Endothelial cell (in vitro differentiated cells): ENCODE data around the gene DNASE1L1. TPM values are rescaled to one million over a fixed set of nuclear protein-coding genes. Genes with fewer than 3 reads are reported as not detected.

Experiments used
- DNase-seq: peaks from one replicate; pipeline ENCODE4 v3.0.0; 2021; ENCODE audit warnings: low spot score
- H3K27ac Mint-ChIP-seq: one replicate; pipeline ENCODE4 v1.8.0; 2021; ENCODE audit warnings: mixed read lengths, inconsistent platforms; ENCODE audit not compliant: unreplicated experiment
- H3K27me3 Mint-ChIP-seq: one replicate; pipeline ENCODE4 v1.8.0; 2021; ENCODE audit warnings: mild to moderate bottlenecking, moderate library complexity, mixed read lengths, inconsistent platforms; ENCODE audit not compliant: unreplicated experiment
- H3K36me3 Mint-ChIP-seq: one replicate; pipeline ENCODE4 v1.8.0; 2021; ENCODE audit warnings: mild to moderate bottlenecking, low read depth, mixed read lengths, inconsistent platforms; ENCODE audit not compliant: unreplicated experiment
- H3K4me1 Mint-ChIP-seq: one replicate; pipeline ENCODE4 v1.8.0; 2021; ENCODE audit warnings: mild to moderate bottlenecking, mixed read lengths, inconsistent platforms; ENCODE audit not compliant: unreplicated experiment
- H3K4me3 Mint-ChIP-seq: one replicate; pipeline ENCODE4 v1.8.0; 2021; ENCODE audit warnings: mild to moderate bottlenecking, mixed read lengths, inconsistent platforms; ENCODE audit not compliant: unreplicated experiment
- H3K9me3 Mint-ChIP-seq: one replicate; pipeline ENCODE4 v1.8.0; 2021; ENCODE audit warnings: mixed read lengths, inconsistent platforms; ENCODE audit not compliant: unreplicated experiment
- CTCF ChIP-seq: fragments of 200-600 bp; sonication (generic); IDR thresholded peaks from one replicate; pipeline ENCODE4 v1.5.0; 2021; ENCODE audit warnings: antibody characterized with exemption; ENCODE audit not compliant: unreplicated experiment
- total RNA-seq: library from RNA; stranded (reverse); fragmentation: NEBNext Ultra II Directional; extraction: Animal tissue kit (Norgen Biotek cat#: 25700); gene quantifications from one replicate; pipeline ENCODE4 v1.2.1, GENCODE V29; 2021; ENCODE audit not compliant: unreplicated experiment

DNASE1L1 gene
- total RNA-seq, 1 donor from 2014 or later = 38.6 TPM

GRCh38 chrX:154365997-154366665 is 42.9 kb downstream of the DNASE1L1 start:
- H3K9me3 Mint-ChIP-seq = no peaks in the 10 kb centered on the region
- H3K36me3 Mint-ChIP-seq = peaks cover 6% of the 10 kb centered on the region
- no peak overlapping the region for H3K27ac Mint-ChIP-seq
- no peak overlapping the region for H3K4me3 Mint-ChIP-seq
- TF ChIP-seq CTCF = no peak
- H3K27me3 Mint-ChIP-seq = peaks cover 5% of the 10 kb centered on the region
- H3K4me1 Mint-ChIP-seq = no peaks in the 10 kb centered on the region
- DNase-seq = no peak

GRCh38 chrX:154365052-154365600 is 43.9 kb downstream of the DNASE1L1 start:
- no peak overlapping the region for H3K27ac Mint-ChIP-seq

GRCh38 chrX:154363706-154364439 is 45.2 kb downstream of the DNASE1L1 start:
- Mint-ChIP-seq H3K4me1 (no peaks in the 10 kb centered on the region), H3K36me3 (peaks cover 6% of the 10 kb centered on the region), H3K4me3 (no peak overlapping the region), H3K9me3 (no peaks in the 10 kb centered on the region), H3K27ac (peak overlapping the region; percentile 74), H3K27me3 (peaks cover 6% of the 10 kb centered on the region)
- TF ChIP-seq CTCF = no peak
- no peak for DNase-seq

More at GRCh38 chrX:154365052-154365600, 43.9 kb downstream of the DNASE1L1 start:
- no peak for TF ChIP-seq CTCF
- DNase-seq = no peak
- Mint-ChIP-seq H3K4me3 (no peak overlapping the region), H3K27me3 (peaks cover 5% of the 10 kb centered on the region), H3K36me3 (peaks cover 6% of the 10 kb centered on the region), H3K4me1 (no peaks in the 10 kb centered on the region), H3K9me3 (no peaks in the 10 kb centered on the region)

- Mint-ChIP-seq H3K9me3 (no peaks in the 10 kb centered on the region), H3K36me3 (peaks cover 9% of the 10 kb centered on the region), H3K27ac (no peak overlapping the region), H3K27me3 (peaks cover 8% of the 10 kb centered on the region), H3K4me1 (no peaks in the 10 kb centered on the region), H3K4me3 (no peak overlapping the region)
- no peak for DNase-seq
- TF ChIP-seq CTCF = no peak
These were observed 46.8 kb downstream of the DNASE1L1 start for GRCh38 chrX:154362085-154362742.
